ENCODE data around the gene GNAL. TPM values are rescaled to one million over a fixed set of nuclear protein-coding genes. Genes with fewer than 3 reads are reported as not detected.
A peak's percentile ranks its signal among the peaks of the same experiment; 100 is the strongest.

GNAL gene
- total and polyA plus RNA-seq, 2 of the 4 experiments (the other 2 are of a cell fraction): 0.15 to 0.36 TPM

GRCh38 chr18:11862468-11863137 is 173.5 kb downstream of the GNAL start:
- intact Hi-C loops (cut with micrococcal nuclease) (no loop called here), dilution Hi-C loops (cut with HindIII; ENCODE audit: low sequenced_read_pairs, unreplicated experiment) (no loop called here), in situ Hi-C loops (cut with MboI; ENCODE audit: low sequenced_read_pairs) (no loop called here)
- peak overlapping the region; percentile 64; the same call in 1 of the 2 replicates for H2AK5ac ChIP-seq (ENCODE audit: low read depth, low read length)
- H2BK5ac ChIP-seq (ENCODE audit: low read depth, low read length, poor library complexity, severe bottlenecking): no peak overlapping the region
- no peak overlapping the region for H3K4me3 ChIP-seq (ENCODE audit: insufficient read depth, low read depth, low read length)
- H3K79me1 ChIP-seq (ENCODE audit: low read depth in 1 of 2, low read length in 2 of 2): peaks cover 7 to 10% of the 10 kb centered on the region in 2 experiments; a peak in 3 of 4 replicates
- H3K23ac ChIP-seq (ENCODE audit: low read depth, low read length): no peak overlapping the region
- H3K18ac ChIP-seq (ENCODE audit: low read depth, low read length): no peak overlapping the region
- ATAC-seq (ENCODE audit: low read depth): no peak
- no peak for DNase-seq
- H4K5ac ChIP-seq (ENCODE audit: low read depth, low read length): peak overlapping the region; percentile 18; the same call in 1 of the 2 replicates
- 83% methylated on average over 2 of the region's 6 CpGs; no CpG with 5 or more reads in 1 of the 2 experiments for WGBS, 2 experiments (ENCODE audit: extremely low coverage in 2 of 2, insufficient read length in 1 of 2)
- H4K8ac ChIP-seq (ENCODE audit: low read depth in 2 of 2, low read length in 2 of 2): peak overlapping the region in 1 of 2 experiments; percentile 6; a peak in 1 of 4 replicates
- 0 out of 2 replicates have a peak overlapping the region, but pooled peaks have one; percentile 14 for H3K14ac ChIP-seq (replicated peaks; ENCODE audit: low read depth, low read length)
- H3K9me3 ChIP-seq (ENCODE audit: control insufficient read depth, insufficient read depth, low read length): no peaks in the 10 kb centered on the region
- no peak overlapping the region for H2BK20ac ChIP-seq (ENCODE audit: low read depth, low read length)
- BruUV-seq (replicated peaks): no TSS peak
- CTCF ChIA-PET: no interaction called here
- no peak overlapping the region for H4K91ac ChIP-seq (ENCODE audit: insufficient read depth, low read depth, low read length)
- no peak overlapping the region for H2AK9ac ChIP-seq (replicated peaks; ENCODE audit: low read depth, low read length, poor library complexity)
- 0 out of 3 replicates have a peak overlapping the region, but pooled peaks have one; percentile 31 for H2BK15ac ChIP-seq (ENCODE audit: low read depth, low read length)
- peaks cover 15% of the 10 kb centered on the region for H3K4me1 ChIP-seq (ENCODE audit: control insufficient read depth, insufficient read depth, low read length)
- no peaks in the 10 kb centered on the region for H3K27me3 ChIP-seq (ENCODE audit: control insufficient read depth, insufficient read depth, low read length)
- no peak overlapping the region for H3K9ac ChIP-seq (ENCODE audit: low read depth, low read length)
- H4K20me1 ChIP-seq (ENCODE audit: insufficient read depth, low read length): no peaks in the 10 kb centered on the region
- peaks cover 4% of the 10 kb centered on the region; the same call in 1 of the 2 replicates for H3K9me1 ChIP-seq (ENCODE audit: insufficient read depth, low read length)
- no peak overlapping the region; the same call in 1 of the 2 replicates for H3K4ac ChIP-seq (ENCODE audit: low read depth, low read length)
- no peak overlapping the region for H3K27ac ChIP-seq (ENCODE audit: insufficient read depth, low read length)
- no peak overlapping the region for H2BK120ac ChIP-seq (ENCODE audit: low read depth, low read length)
- H2AFZ ChIP-seq (replicated peaks; ENCODE audit: low read length, poor library complexity): no peak overlapping the region
- H3K36me3 ChIP-seq (ENCODE audit: control insufficient read depth, insufficient read depth, low read length): no peaks in the 10 kb centered on the region
- no peak for TF ChIP-seq NFE2L2 (IDR thresholded peaks at IDR 0.05; ENCODE audit: low read depth, low read length)
- TF ChIP-seq BHLHE40 (IDR thresholded peaks at IDR 0.05; ENCODE audit: low read depth, low read length): no peak
- TF ChIP-seq FOS (IDR thresholded peaks at IDR 0.05; ENCODE audit: low read depth, low read length): no peak
- no peak for TF ChIP-seq RFX5 (IDR thresholded peaks at IDR 0.05; ENCODE audit: low read depth, low read length)
- TF ChIP-seq, protein P1, sequence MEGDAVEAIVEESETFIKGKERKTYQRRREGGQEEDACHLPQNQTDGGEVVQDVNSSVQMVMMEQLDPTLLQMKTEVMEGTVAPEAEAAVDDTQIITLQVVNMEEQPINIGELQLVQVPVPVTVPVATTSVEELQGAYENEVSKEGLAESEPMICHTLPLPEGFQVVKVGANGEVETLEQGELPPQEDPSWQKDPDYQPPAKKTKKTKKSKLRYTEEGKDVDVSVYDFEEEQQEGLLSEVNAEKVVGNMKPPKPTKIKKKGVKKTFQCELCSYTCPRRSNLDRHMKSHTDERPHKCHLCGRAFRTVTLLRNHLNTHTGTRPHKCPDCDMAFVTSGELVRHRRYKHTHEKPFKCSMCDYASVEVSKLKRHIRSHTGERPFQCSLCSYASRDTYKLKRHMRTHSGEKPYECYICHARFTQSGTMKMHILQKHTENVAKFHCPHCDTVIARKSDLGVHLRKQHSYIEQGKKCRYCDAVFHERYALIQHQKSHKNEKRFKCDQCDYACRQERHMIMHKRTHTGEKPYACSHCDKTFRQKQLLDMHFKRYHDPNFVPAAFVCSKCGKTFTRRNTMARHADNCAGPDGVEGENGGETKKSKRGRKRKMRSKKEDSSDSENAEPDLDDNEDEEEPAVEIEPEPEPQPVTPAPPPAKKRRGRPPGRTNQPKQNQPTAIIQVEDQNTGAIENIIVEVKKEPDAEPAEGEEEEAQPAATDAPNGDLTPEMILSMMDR (conservative IDR thresholded peaks at IDR 0.05; ENCODE audit: low read depth, low read length): no peak
- TF ChIP-seq RCOR1 (IDR thresholded peaks at IDR 0.05; ENCODE audit: insufficient replicate concordance, low read length): no peak
- TF ChIP-seq MAFK (IDR thresholded peaks at IDR 0.05; ENCODE audit: low read depth, low read length): no peak
- TF ChIP-seq ELK1 (IDR thresholded peaks at IDR 0.05; ENCODE audit: borderline replicate concordance, low read depth, low read length): no peak
- POLR2A ChIA-PET (ENCODE audit: unreplicated experiment): no interaction called here
- H3K4me2 ChIP-seq (ENCODE audit: low read depth, low read length): no peak overlapping the region
- no peak overlapping the region for H3K56ac ChIP-seq (ENCODE audit: extremely low read depth, insufficient read depth, low read length)
